Ascending aorta (tissue), 2 donors: ENCODE results near the gene DEFB127. TPM values are rescaled to one million over a fixed set of nuclear protein-coding genes. Genes with fewer than 3 reads are reported as not detected.
"Not testable (repeated sequence)": the region's sequence is repeated elsewhere in the genome, so short reads cannot be mapped to it uniquely, and the experiment has no call there.

Source experiments
- DNase-seq, 2 donors: peaks; one replicate each; pipeline ENCODE4 v3.0.0-alpha.2; 2019; ENCODE audit warnings: low spot score in 2 of 2
- H3K27ac ChIP-seq, 2 donors: fragments of 200-600 bp; sonication (generic); one replicate each; pipeline ENCODE4 v1.5.1; 2016 to 2017; ENCODE audit warnings: mild to moderate bottlenecking in 1 of 2
- H3K27me3 ChIP-seq: fragments of 200-600 bp; sonication (generic); one replicate; pipeline ENCODE4 v1.5.1; 2017
- H3K36me3 ChIP-seq, 2 donors: fragments of 200-600 bp; sonication (generic); one replicate each; pipeline ENCODE4 v1.5.1; 2016
- H3K4me1 ChIP-seq, 2 donors: fragments of 200-600 bp; sonication (generic); one replicate each; pipeline ENCODE4 v1.5.1; 2016 to 2017; ENCODE audit warnings: mild to moderate bottlenecking in 1 of 2
- H3K4me3 ChIP-seq, 2 donors: fragments of 200-600 bp; sonication (generic); one replicate each; pipeline ENCODE4 v1.5.1; 2016 to 2017; ENCODE audit warnings: mild to moderate bottlenecking in 1 of 2
- H3K9me3 ChIP-seq, 2 donors: fragments of 200-600 bp; sonication (generic); one replicate each; pipeline ENCODE4 v1.5.1; 2016
- CTCF ChIP-seq, 3 experiments: fragments of 200-600 bp in 2 of 3; fragments of 450-650 bp in 1 of 3; sonication (generic) in 2 of 3; IDR thresholded peaks; one replicate each; pipeline ENCODE4 v1.5.1; 2016 to 2019; ENCODE audit warnings: antibody characterized with exemption in 3 of 3, mild to moderate bottlenecking in 1 of 3, moderate library complexity in 1 of 3
- intact Hi-C: fragments of 100-400 bp; cut with DNase I; formaldehyde crosslinking; loops from one replicate; pipeline ENCODE4 v1.15.1; 2023
- total RNA-seq: library from RNA; depleted of rRNA; stranded (reverse); fragments of >200 nt; gene quantifications from one replicate; pipeline ENCODE4 v1.1.0, GENCODE V29; 2016

DEFB127 gene
- not detected for total RNA-seq

GRCh38 chr20:157154-157553 lies at the start of gene DEFB127:
Gene DEFB127 (plus strand): TSS chr20:157454. CDS start chr20:157545, 91 bp downstream.
- DNase-seq: no peak
- no peaks in the 10 kb centered on the region for H3K4me1 ChIP-seq
- H3K4me3 ChIP-seq: no peak within 1 kb of the TSS
- intact Hi-C loops: no loop called here
- H3K9me3 ChIP-seq: no peaks in the 10 kb centered on the region
- no peak for TF ChIP-seq CTCF (IDR thresholded peaks at IDR 0.05)
- H3K27ac ChIP-seq: no peak within 1 kb of the TSS
- no peaks in the 10 kb centered on the region for H3K27me3 ChIP-seq
- no peaks in the 10 kb centered on the region for H3K36me3 ChIP-seq

GRCh38 chr20:112396-112795 lies 44.9 kb upstream of the DEFB127 start:
- Histone ChIP-seq H3K27me3 (no peaks in the 10 kb centered on the region), H3K4me1 (no peaks in the 10 kb centered on the region), H3K27ac (no peak overlapping the region), H3K36me3 (no peaks in the 10 kb centered on the region), H3K9me3 (no peaks in the 10 kb centered on the region), H3K4me3 (no peak overlapping the region)
- no peak for DNase-seq
- no peak for TF ChIP-seq CTCF (IDR thresholded peaks at IDR 0.05)
- intact Hi-C loops: no loop called here

GRCh38 chr20:117518-117917 lies 39.7 kb upstream of the DEFB127 start:
- Histone ChIP-seq H3K27ac (no peak overlapping the region), H3K9me3 (no peaks in the 10 kb centered on the region), H3K4me3 (no peak overlapping the region), H3K27me3 (no peaks in the 10 kb centered on the region), H3K36me3 (no peaks in the 10 kb centered on the region), H3K4me1 (no peaks in the 10 kb centered on the region)
- DNase-seq: no peak
- no peak for TF ChIP-seq CTCF (IDR thresholded peaks at IDR 0.05)
- intact Hi-C loops: no loop called here

- DNase-seq, H3K36me3 ChIP-seq, H3K27ac ChIP-seq, H3K9me3 ChIP-seq, H3K4me1 ChIP-seq, H3K4me3 ChIP-seq, H3K27me3 ChIP-seq, intact Hi-C loops: not testable (repeated sequence)
Measured at GRCh38 chr20:129786-130323, 27.4 kb upstream of the DEFB127 start.

- Histone ChIP-seq H3K27me3 (no peaks in the 10 kb centered on the region), H3K36me3 (no peaks in the 10 kb centered on the region), H3K4me3 (no peak overlapping the region), H3K9me3 (no peaks in the 10 kb centered on the region), H3K4me1 (no peaks in the 10 kb centered on the region), H3K27ac (no peak overlapping the region)
- no peak for TF ChIP-seq CTCF (IDR thresholded peaks at IDR 0.05)
- intact Hi-C loops: no loop called here
- DNase-seq: no peak
Measured at GRCh38 chr20:137668-138490, 19.4 kb upstream of the DEFB127 start.

GRCh38 chr20:142290-142689 lies 15.0 kb upstream of the DEFB127 start, which contains the start of gene DEFB126:
Gene DEFB126 (plus strand): TSS chr20:142590. CDS start chr20:142629, 39 bp downstream.
- no peaks in the 10 kb centered on the region for H3K36me3 ChIP-seq

More at GRCh38 chr20:142290-142689, 15.0 kb upstream of the DEFB127 start, which contains the start of gene DEFB126:
- TF ChIP-seq CTCF (IDR thresholded peaks at IDR 0.05): no peak
- intact Hi-C loops: no loop called here
- Histone ChIP-seq H3K4me1 (no peaks in the 10 kb centered on the region), H3K27me3 (no peaks in the 10 kb centered on the region), H3K9me3 (no peaks in the 10 kb centered on the region), H3K4me3 (no peak within 1 kb of the TSS), H3K27ac (no peak within 1 kb of the TSS)
- DNase-seq: no peak
